ENCODE measurements around the gene LAGE3. TPM values are rescaled to one million over a fixed set of nuclear protein-coding genes. Genes with fewer than 3 reads are reported as not detected.

LAGE3 gene
- total and polyA plus RNA-seq, 2 of the 8 experiments (the other 6 are each of a cell fraction or from before 2014, with no cell fraction given) = 44.5 to 102 TPM

GRCh38 chrX:154471839-154472684 is 7.0 kb downstream of the LAGE3 start (continued):
- TF ChIP-seq CTCF (IDR thresholded peaks at IDR 0.05; ENCODE audit: control extremely low read depth in 1 of 3, insufficient read depth in 1 of 3, low read depth in 1 of 3, low read length in 3 of 3) = no peak
- no peak for TF ChIP-seq SP4 (IDR thresholded peaks at IDR 0.05; ENCODE audit: low read length)
- TF ChIP-seq KDM1A (IDR thresholded peaks at IDR 0.05; ENCODE audit: borderline replicate concordance, low read length) = no peak
- no peak for TF ChIP-seq SUZ12 (IDR thresholded peaks at IDR 0.05; ENCODE audit: low read length)
- no peak for TF ChIP-seq TCF12 (IDR thresholded peaks at IDR 0.05; ENCODE audit: low read depth, low read length)
